ENCODE data around the gene TRAPPC2L. TPM values are rescaled to one million over a fixed set of nuclear protein-coding genes. Genes with fewer than 3 reads are reported as not detected.

TRAPPC2L gene
- total RNA-seq, 1 donor from 2014 or later = 74.0 TPM

DNA sequence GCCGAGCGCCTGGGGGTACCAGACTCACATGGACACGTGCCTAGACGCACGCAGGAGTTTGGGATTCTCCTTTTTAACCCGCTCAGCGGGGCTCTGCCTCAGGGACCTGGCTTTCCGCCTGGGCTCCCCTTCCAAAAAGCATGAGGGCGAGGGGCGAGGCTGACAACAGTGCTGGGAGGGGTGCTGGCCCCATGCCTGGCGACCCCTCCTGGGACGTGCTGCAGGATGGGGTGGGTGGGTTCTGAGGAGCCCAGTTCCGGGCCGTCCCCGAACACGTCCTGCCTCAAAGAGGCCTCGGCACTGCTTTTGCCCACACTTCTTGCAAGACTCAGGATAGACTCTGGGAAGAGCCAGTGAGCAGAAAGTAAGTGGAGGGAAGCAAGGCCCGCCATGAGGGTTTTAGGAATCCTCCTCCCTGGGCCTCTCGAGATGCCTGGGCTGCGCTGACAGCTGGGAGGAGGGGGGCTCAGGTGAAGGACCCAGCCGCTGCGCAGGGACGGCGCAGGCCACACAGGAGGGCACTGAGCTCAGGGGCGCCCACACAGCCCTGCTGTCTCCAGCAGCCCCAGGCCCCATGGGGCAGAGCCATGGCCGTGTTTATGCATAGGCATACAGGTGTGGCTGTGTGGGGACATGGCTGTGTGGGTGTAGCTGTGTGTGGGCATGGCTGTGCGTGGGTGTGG, 24.9 kb downstream of the TRAPPC2L start:
- DNase-seq (ENCODE audit: extremely low spot score, unreplicated experiment) = no peak
- TF ChIP-seq CTCF (IDR thresholded peaks at IDR 0.05) = no peak
- H3K36me3 Mint-ChIP-seq (ENCODE audit: unreplicated experiment) = no peaks in the 10 kb centered on the region
- peaks cover 10% of the 10 kb centered on the region for H3K27me3 Mint-ChIP-seq (ENCODE audit: unreplicated experiment)
- H3K4me1 Mint-ChIP-seq (ENCODE audit: unreplicated experiment) = no peaks in the 10 kb centered on the region
- H3K27ac Mint-ChIP-seq (ENCODE audit: unreplicated experiment) = no peak overlapping the region
- no peaks in the 10 kb centered on the region for H3K9me3 Mint-ChIP-seq (ENCODE audit: unreplicated experiment)
- no peak overlapping the region for H3K4me3 Mint-ChIP-seq (ENCODE audit: unreplicated experiment)

GRCh38 chr16:88882358-88883030, 25.6 kb downstream of the TRAPPC2L start:
- Mint-ChIP-seq H3K27me3 (ENCODE audit: unreplicated experiment) (peaks cover 10% of the 10 kb centered on the region), H3K27ac (ENCODE audit: unreplicated experiment) (no peak overlapping the region), H3K4me3 (ENCODE audit: unreplicated experiment) (no peak overlapping the region), H3K4me1 (ENCODE audit: unreplicated experiment) (no peaks in the 10 kb centered on the region), H3K36me3 (ENCODE audit: unreplicated experiment) (no peaks in the 10 kb centered on the region), H3K9me3 (ENCODE audit: unreplicated experiment) (no peaks in the 10 kb centered on the region)
- no peak for TF ChIP-seq CTCF (IDR thresholded peaks at IDR 0.05)
- no peak for DNase-seq (ENCODE audit: extremely low spot score, unreplicated experiment)

DNA sequence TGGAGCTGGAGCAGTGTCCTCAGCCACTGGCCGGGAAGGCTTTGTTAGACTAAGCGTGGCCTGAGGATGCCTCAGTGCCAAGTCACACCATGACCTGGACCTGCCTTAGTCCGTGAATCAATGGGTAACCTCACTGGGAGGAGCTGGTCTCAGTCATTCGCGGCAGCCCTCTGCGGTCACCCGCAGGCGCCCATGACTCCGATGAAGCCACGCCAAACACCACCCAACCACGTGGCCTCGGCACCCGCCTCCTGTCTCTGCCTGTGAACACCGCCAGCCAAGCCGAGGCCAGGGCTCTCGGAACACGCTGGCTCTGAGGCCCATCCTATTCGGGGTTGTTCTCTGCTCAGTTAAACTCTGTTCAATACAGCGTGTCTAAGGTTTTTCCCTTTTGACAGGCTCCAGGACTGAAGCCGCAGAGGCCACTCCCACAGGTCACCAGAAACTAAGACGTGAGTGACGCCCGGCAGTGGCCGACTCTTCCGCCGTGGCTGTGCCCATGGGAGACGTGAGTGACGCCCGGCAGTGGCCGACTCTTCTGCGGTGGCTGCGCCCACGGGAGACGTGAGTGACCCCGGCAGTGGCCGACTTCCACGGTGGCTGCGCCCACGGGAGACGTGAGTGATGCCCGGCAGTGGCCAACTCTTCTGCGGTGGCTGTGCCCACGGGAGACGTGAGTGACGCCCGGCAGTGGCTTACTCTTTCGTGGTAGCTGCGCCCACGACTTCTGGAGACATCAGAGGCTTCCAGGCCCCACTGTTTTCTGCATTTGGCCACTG, 26.4 kb downstream of the TRAPPC2L start:
- no peaks in the 10 kb centered on the region for H3K9me3 Mint-ChIP-seq (ENCODE audit: unreplicated experiment)
- no peaks in the 10 kb centered on the region for H3K36me3 Mint-ChIP-seq (ENCODE audit: unreplicated experiment)
- H3K4me3 Mint-ChIP-seq (ENCODE audit: unreplicated experiment) = no peak overlapping the region
- DNase-seq (ENCODE audit: extremely low spot score, unreplicated experiment) = no peak
- no peak for TF ChIP-seq CTCF (IDR thresholded peaks at IDR 0.05)
- H3K4me1 Mint-ChIP-seq (ENCODE audit: unreplicated experiment) = peaks cover 2% of the 10 kb centered on the region
- H3K27ac Mint-ChIP-seq (ENCODE audit: unreplicated experiment) = no peak overlapping the region
- H3K27me3 Mint-ChIP-seq (ENCODE audit: unreplicated experiment) = peaks cover 8% of the 10 kb centered on the region

DNA sequence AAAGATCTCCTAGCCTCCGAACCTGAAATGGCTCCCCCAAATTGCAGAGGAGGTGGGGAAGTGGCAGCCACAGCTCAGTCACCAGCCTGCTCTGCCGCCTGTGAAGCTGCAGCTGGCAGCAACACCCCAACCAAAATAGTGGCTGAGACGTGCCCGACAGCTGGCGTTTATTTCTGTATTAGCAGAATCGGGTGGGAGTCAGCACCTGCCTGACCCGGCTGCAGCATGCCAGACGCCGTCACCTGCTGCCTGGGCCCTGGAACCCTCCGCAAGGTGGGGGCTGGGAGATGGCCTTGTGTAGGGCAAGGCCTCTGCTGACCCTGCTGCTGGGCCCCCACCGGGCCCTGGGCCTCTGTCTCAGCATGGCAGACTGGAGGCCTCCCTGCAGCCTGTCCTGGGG, 27.0 kb downstream of the TRAPPC2L start:
- H3K9me3 Mint-ChIP-seq (ENCODE audit: unreplicated experiment) = no peaks in the 10 kb centered on the region
- no peak overlapping the region for H3K4me3 Mint-ChIP-seq (ENCODE audit: unreplicated experiment)
- peaks cover 2% of the 10 kb centered on the region for H3K4me1 Mint-ChIP-seq (ENCODE audit: unreplicated experiment)
- peaks cover 8% of the 10 kb centered on the region for H3K27me3 Mint-ChIP-seq (ENCODE audit: unreplicated experiment)
- TF ChIP-seq CTCF (IDR thresholded peaks at IDR 0.05) = no peak
- DNase-seq (ENCODE audit: extremely low spot score, unreplicated experiment) = no peak
- H3K27ac Mint-ChIP-seq (ENCODE audit: unreplicated experiment) = no peak overlapping the region
- no peaks in the 10 kb centered on the region for H3K36me3 Mint-ChIP-seq (ENCODE audit: unreplicated experiment)

Data from osteocyte (in vitro differentiated cells).